ENCODE measurements around the gene EXOC3L4.
A peak's percentile ranks its signal among the peaks of the same experiment; 100 is the strongest.

The EXOC3L4 gene

GRCh38 chr14:103071544-103072251 lies 22.8 kb upstream of the EXOC3L4 start:
- peak; percentile 24 for DNase-seq

GRCh38 chr14:103072595-103073366 lies 21.7 kb upstream of the EXOC3L4 start:
- no peak for DNase-seq

- DNase-seq = no peak
Measured at GRCh38 chr14:103073367-103073875, 21.1 kb upstream of the EXOC3L4 start.

- no peak for DNase-seq
Measured at GRCh38 chr14:103073876-103074728, 20.4 kb upstream of the EXOC3L4 start.

GRCh38 chr14:103074729-103075367 lies 19.7 kb upstream of the EXOC3L4 start:
- peak; percentile 92 for DNase-seq

GRCh38 chr14:103078420-103078749 lies 16.1 kb upstream of the EXOC3L4 start:
- peak; percentile 86 for DNase-seq

- DNase-seq = no peak
Measured at GRCh38 chr14:103078860-103079587, 15.5 kb upstream of the EXOC3L4 start.

- no peak for DNase-seq
Measured at GRCh38 chr14:103081951-103082350, 12.6 kb upstream of the EXOC3L4 start.

GRCh38 chr14:103084021-103084919 lies 10.3 kb upstream of the EXOC3L4 start, which contains the start of gene LBHD2:
Gene LBHD2, plus strand, starts transcription at chr14:103084210. Its CDS starts 1,803 bp downstream, at chr14:103086013.
- no peak for DNase-seq

GRCh38 chr14:103085106-103086091 lies 9.1 kb upstream of the EXOC3L4 start:
- DNase-seq = no peak

- DNase-seq = no peak
Measured at GRCh38 chr14:103086771-103087342, 7.7 kb upstream of the EXOC3L4 start.

GRCh38 chr14:103087343-103087835 lies 7.1 kb upstream of the EXOC3L4 start:
- DNase-seq = no peak

- DNase-seq = no peak
Measured at GRCh38 chr14:103088921-103089320, 5.6 kb upstream of the EXOC3L4 start.

- DNase-seq = no peak
Measured at GRCh38 chr14:103089386-103090335, 4.9 kb upstream of the EXOC3L4 start.

GRCh38 chr14:103090481-103091020 lies 4.0 kb upstream of the EXOC3L4 start:
- no peak for DNase-seq

GRCh38 chr14:103091041-103091882 lies 3.3 kb upstream of the EXOC3L4 start:
- peak; percentile 73 for DNase-seq

- DNase-seq = no peak
Measured at GRCh38 chr14:103091883-103092222, 2.7 kb upstream of the EXOC3L4 start.
